ENCODE data around the gene PALLD.

The PALLD gene

GRCh38 chr4:168711197-168712140 is 214.6 kb downstream of the PALLD start:
- no peak for DNase-seq (ENCODE audit: low read depth)
- no peak for TF ChIP-seq POLR2A (IDR thresholded peaks at IDR 0.05; ENCODE audit: extremely low read depth, insufficient read length)
- TF ChIP-seq MYC (IDR thresholded peaks at IDR 0.05; ENCODE audit: low read depth, low read length): no peak
- no peak for TF ChIP-seq CTCF (IDR thresholded peaks at IDR 0.05; ENCODE audit: low read depth, low read length)
- TF ChIP-seq MAX (IDR thresholded peaks at IDR 0.05; ENCODE audit: low read depth, low read length): no peak
- no peak overlapping the region for H3K4me3 ChIP-seq (ENCODE audit: low read depth, low read length)

- DNase-seq (ENCODE audit: low read depth): no peak
- TF ChIP-seq POLR2A (IDR thresholded peaks at IDR 0.05; ENCODE audit: extremely low read depth, insufficient read length) (no peak), CTCF (IDR thresholded peaks at IDR 0.05; ENCODE audit: low read depth, low read length) (no peak), MYC (IDR thresholded peaks at IDR 0.05; ENCODE audit: low read depth, low read length) (no peak), MAX (IDR thresholded peaks at IDR 0.05; ENCODE audit: low read depth, low read length) (no peak)
Observed at GRCh38 chr4:168712316-168712890, 215.6 kb downstream of the PALLD start.

GRCh38 chr4:168713253-168713652 is 216.4 kb downstream of the PALLD start:
- TF ChIP-seq POLR2A (IDR thresholded peaks at IDR 0.05; ENCODE audit: extremely low read depth, insufficient read length) (no peak), CTCF (IDR thresholded peaks at IDR 0.05; ENCODE audit: low read depth, low read length) (no peak), MYC (IDR thresholded peaks at IDR 0.05; ENCODE audit: low read depth, low read length) (no peak), MAX (IDR thresholded peaks at IDR 0.05; ENCODE audit: low read depth, low read length) (no peak)
- no peak overlapping the region for H3K4me3 ChIP-seq (ENCODE audit: low read depth, low read length)
- no peak for DNase-seq (ENCODE audit: low read depth)

More at GRCh38 chr4:168712316-168712890, 215.6 kb downstream of the PALLD start:
- H3K4me3 ChIP-seq (ENCODE audit: low read depth, low read length): no peak overlapping the region

- DNase-seq (ENCODE audit: low read depth): no peak
- TF ChIP-seq MAX (IDR thresholded peaks at IDR 0.05; ENCODE audit: low read depth, low read length) (no peak), CTCF (IDR thresholded peaks at IDR 0.05; ENCODE audit: low read depth, low read length) (no peak), MYC (IDR thresholded peaks at IDR 0.05; ENCODE audit: low read depth, low read length) (no peak), POLR2A (IDR thresholded peaks at IDR 0.05; ENCODE audit: extremely low read depth, insufficient read length) (no peak)
- no peak overlapping the region for H3K4me3 ChIP-seq (ENCODE audit: low read depth, low read length)
Observed at GRCh38 chr4:168715896-168716295, 219.0 kb downstream of the PALLD start.

- no peak overlapping the region for H3K4me3 ChIP-seq (ENCODE audit: low read depth, low read length)
- no peak for DNase-seq (ENCODE audit: low read depth)
Observed at GRCh38 chr4:168716406-168717129, 219.7 kb downstream of the PALLD start.

More at GRCh38 chr4:168716406-168717129, 219.7 kb downstream of the PALLD start:
- no peak for TF ChIP-seq MAX (IDR thresholded peaks at IDR 0.05; ENCODE audit: low read depth, low read length)
- no peak for TF ChIP-seq POLR2A (IDR thresholded peaks at IDR 0.05; ENCODE audit: extremely low read depth, insufficient read length)
- TF ChIP-seq MYC (IDR thresholded peaks at IDR 0.05; ENCODE audit: low read depth, low read length): no peak
- TF ChIP-seq CTCF (IDR thresholded peaks at IDR 0.05; ENCODE audit: low read depth, low read length): no peak
